Measurements from ENCODE around the gene FBXW5. TPM values are rescaled to one million over a fixed set of nuclear protein-coding genes. Genes with fewer than 3 reads are reported as not detected.

The FBXW5 gene
- total RNA-seq, 1 experiment from 2014 or later, result 70.5 TPM

DNA sequence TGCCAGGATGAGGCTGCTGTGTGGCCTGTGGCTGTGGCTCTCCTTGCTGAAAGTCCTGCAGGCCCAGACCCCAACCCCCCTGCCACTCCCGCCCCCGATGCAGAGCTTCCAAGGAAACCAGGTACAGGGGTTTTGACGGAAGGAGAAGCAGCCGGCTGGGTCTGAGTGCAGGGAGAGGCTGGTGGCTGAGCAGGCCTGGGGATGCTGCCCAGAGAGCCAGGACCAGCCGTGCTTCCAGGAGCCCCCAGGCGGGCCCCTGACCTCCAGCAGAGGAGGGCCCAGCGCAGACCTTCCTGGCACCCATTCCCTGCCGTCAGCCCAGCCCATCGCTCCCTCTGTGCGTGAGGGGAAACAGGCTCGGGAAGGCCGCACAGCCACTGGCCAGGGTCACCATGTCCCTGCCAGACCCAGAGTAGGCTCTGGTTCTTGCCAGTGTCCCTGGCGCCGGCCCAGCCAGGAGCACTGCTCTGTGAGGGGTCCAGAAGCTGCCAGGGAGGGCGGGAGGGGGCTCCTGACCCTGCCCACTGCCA, 7.8 kb upstream of the FBXW5 start:
- no peak for ATAC-seq
- no peaks in the 10 kb centered on the region for H3K36me3 Mint-ChIP-seq
- TF ChIP-seq ZNF317 (CRISPR knock-in tag; IDR thresholded peaks at IDR 0.05; ENCODE audit: borderline replicate concordance, low read depth) (no peak), FOXP1 (CRISPR knock-in tag; IDR thresholded peaks at IDR 0.05; ENCODE audit: borderline replicate concordance) (no peak), GTF2I (CRISPR knock-in tag; conservative IDR thresholded peaks at IDR 0.05) (no peak), FOXK1 (CRISPR knock-in tag; IDR thresholded peaks at IDR 0.05) (no peak), SP1 (CRISPR knock-in tag; conservative IDR thresholded peaks at IDR 0.05) (no peak), CREB1 (CRISPR knock-in tag; IDR thresholded peaks at IDR 0.05) (no peak), NFYB (CRISPR knock-in tag; conservative IDR thresholded peaks at IDR 0.05; ENCODE audit: low read depth) (no peak), ZNF219 (CRISPR knock-in tag; IDR thresholded peaks at IDR 0.05; ENCODE audit: borderline replicate concordance) (no peak)
- TF ChIP-seq, protein P1, sequence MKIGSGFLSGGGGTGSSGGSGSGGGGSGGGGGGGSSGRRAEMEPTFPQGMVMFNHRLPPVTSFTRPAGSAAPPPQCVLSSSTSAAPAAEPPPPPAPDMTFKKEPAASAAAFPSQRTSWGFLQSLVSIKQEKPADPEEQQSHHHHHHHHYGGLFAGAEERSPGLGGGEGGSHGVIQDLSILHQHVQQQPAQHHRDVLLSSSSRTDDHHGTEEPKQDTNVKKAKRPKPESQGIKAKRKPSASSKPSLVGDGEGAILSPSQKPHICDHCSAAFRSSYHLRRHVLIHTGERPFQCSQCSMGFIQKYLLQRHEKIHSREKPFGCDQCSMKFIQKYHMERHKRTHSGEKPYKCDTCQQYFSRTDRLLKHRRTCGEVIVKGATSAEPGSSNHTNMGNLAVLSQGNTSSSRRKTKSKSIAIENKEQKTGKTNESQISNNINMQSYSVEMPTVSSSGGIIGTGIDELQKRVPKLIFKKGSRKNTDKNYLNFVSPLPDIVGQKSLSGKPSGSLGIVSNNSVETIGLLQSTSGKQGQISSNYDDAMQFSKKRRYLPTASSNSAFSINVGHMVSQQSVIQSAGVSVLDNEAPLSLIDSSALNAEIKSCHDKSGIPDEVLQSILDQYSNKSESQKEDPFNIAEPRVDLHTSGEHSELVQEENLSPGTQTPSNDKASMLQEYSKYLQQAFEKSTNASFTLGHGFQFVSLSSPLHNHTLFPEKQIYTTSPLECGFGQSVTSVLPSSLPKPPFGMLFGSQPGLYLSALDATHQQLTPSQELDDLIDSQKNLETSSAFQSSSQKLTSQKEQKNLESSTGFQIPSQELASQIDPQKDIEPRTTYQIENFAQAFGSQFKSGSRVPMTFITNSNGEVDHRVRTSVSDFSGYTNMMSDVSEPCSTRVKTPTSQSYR (CRISPR knock-in tag; IDR thresholded peaks at IDR 0.05), result no peak
- TF ChIP-seq, protein P2, sequence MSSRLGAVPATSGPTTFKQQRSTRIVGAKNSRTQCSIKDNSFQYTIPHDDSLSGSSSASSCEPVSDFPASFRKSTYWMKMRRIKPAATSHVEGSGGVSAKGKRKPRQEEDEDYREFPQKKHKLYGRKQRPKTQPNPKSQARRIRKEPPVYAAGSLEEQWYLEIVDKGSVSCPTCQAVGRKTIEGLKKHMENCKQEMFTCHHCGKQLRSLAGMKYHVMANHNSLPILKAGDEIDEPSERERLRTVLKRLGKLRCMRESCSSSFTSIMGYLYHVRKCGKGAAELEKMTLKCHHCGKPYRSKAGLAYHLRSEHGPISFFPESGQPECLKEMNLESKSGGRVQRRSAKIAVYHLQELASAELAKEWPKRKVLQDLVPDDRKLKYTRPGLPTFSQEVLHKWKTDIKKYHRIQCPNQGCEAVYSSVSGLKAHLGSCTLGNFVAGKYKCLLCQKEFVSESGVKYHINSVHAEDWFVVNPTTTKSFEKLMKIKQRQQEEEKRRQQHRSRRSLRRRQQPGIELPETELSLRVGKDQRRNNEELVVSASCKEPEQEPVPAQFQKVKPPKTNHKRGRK (CRISPR knock-in tag; IDR thresholded peaks at IDR 0.05; ENCODE audit: borderline replicate concordance), result no peak
- TF ChIP-seq, protein P3, sequence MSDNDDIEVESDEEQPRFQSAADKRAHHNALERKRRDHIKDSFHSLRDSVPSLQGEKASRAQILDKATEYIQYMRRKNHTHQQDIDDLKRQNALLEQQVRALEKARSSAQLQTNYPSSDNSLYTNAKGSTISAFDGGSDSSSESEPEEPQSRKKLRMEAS (CRISPR knock-in tag; IDR thresholded peaks at IDR 0.05), result no peak
- no peaks in the 10 kb centered on the region for H3K27me3 Mint-ChIP-seq (ENCODE audit: low read depth)
- no peak overlapping the region for H3K27ac Mint-ChIP-seq
- DNase-seq (ENCODE audit: low spot score), result no peak
- H3K4me3 Mint-ChIP-seq, result no peak overlapping the region
- peaks cover 9% of the 10 kb centered on the region for H3K9me3 Mint-ChIP-seq
- POLR2A ChIA-PET, result no interaction called here
- H3K4me1 Mint-ChIP-seq, result peaks cover 4% of the 10 kb centered on the region
- CTCF ChIA-PET, result interaction anchor here (0.5 to 1.7 kb wide), 6 partner anchors 22 to 132 kb away, joined by 3 to 8 read pairs (median 4); partner anchors contain the start of gene NPDC1

DNA sequence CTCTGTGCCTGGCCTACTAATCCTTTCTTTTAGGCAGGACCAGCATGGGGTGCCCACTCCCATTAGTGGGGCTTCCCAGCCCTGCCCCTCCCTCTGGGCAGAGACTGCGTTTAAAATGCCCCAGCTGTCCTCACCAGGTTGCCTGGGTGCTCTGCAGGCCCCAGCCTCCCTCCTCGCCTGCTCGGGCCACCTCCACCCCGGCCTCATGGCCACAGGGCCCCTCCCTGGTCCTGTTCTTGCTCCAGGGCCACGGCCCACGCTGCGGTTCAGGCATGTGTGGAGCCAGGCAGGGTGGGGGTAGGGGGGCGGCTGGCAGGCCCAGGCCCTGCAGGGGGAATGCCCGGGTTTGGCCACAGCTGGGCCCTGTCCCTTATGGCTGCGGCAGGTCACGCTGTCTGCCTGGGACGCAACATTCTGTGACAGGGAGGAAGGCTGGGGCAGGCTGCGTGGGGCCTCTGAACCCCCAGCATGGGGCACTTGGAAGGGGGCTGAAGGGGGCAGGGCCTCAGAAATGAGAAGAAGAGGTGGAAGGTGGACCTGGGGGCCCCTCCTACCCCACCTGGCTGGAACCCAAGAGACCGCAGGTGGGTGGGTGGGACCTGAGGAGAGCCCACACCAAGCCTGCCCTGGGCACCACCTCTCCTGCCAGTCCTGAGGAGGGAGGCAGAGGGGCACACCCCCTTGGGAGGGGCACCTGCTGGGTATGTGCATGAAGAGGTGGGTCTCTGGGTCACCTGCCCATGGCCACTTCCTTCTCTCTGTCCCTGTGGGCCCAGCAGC, 7.2 kb upstream of the FBXW5 start, which contains the start of gene LCN12:
Gene LCN12 (plus strand): TSS at position 733 of the 780 bp plus-strand sequence. CDS start 55 bp downstream, outside the sequence.
- TF ChIP-seq ESRRA (CRISPR knock-in tag; IDR thresholded peaks at IDR 0.05; ENCODE audit: borderline replicate concordance), result no peak
- TF ChIP-seq, protein P4, sequence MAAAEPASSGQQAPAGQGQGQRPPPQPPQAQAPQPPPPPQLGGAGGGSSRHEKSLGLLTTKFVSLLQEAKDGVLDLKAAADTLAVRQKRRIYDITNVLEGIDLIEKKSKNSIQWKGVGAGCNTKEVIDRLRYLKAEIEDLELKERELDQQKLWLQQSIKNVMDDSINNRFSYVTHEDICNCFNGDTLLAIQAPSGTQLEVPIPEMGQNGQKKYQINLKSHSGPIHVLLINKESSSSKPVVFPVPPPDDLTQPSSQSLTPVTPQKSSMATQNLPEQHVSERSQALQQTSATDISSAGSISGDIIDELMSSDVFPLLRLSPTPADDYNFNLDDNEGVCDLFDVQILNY (CRISPR knock-in tag; IDR thresholded peaks at IDR 0.05), result no peak
- TF ChIP-seq NR3C1 (CRISPR knock-in tag; conservative IDR thresholded peaks at IDR 0.05; ENCODE audit: low read depth), result no peak
- TF ChIP-seq HMGA2 (CRISPR knock-in tag; IDR thresholded peaks at IDR 0.05), result no peak
- no peak for TF ChIP-seq ATF1 (CRISPR knock-in tag; IDR thresholded peaks at IDR 0.05)
- TF ChIP-seq, protein P5, sequence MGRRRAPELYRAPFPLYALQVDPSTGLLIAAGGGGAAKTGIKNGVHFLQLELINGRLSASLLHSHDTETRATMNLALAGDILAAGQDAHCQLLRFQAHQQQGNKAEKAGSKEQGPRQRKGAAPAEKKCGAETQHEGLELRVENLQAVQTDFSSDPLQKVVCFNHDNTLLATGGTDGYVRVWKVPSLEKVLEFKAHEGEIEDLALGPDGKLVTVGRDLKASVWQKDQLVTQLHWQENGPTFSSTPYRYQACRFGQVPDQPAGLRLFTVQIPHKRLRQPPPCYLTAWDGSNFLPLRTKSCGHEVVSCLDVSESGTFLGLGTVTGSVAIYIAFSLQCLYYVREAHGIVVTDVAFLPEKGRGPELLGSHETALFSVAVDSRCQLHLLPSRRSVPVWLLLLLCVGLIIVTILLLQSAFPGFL (CRISPR knock-in tag; IDR thresholded peaks at IDR 0.05; ENCODE audit: borderline replicate concordance), result no peak
- TF ChIP-seq, protein P6, sequence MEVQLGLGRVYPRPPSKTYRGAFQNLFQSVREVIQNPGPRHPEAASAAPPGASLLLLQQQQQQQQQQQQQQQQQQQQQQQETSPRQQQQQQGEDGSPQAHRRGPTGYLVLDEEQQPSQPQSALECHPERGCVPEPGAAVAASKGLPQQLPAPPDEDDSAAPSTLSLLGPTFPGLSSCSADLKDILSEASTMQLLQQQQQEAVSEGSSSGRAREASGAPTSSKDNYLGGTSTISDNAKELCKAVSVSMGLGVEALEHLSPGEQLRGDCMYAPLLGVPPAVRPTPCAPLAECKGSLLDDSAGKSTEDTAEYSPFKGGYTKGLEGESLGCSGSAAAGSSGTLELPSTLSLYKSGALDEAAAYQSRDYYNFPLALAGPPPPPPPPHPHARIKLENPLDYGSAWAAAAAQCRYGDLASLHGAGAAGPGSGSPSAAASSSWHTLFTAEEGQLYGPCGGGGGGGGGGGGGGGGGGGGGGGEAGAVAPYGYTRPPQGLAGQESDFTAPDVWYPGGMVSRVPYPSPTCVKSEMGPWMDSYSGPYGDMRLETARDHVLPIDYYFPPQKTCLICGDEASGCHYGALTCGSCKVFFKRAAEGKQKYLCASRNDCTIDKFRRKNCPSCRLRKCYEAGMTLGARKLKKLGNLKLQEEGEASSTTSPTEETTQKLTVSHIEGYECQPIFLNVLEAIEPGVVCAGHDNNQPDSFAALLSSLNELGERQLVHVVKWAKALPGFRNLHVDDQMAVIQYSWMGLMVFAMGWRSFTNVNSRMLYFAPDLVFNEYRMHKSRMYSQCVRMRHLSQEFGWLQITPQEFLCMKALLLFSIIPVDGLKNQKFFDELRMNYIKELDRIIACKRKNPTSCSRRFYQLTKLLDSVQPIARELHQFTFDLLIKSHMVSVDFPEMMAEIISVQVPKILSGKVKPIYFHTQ (CRISPR knock-in tag; IDR thresholded peaks at IDR 0.05), result no peak
- H3K4me3 Mint-ChIP-seq, result no peak within 1 kb of the TSS
- peaks cover 7% of the 10 kb centered on the region for H3K4me1 Mint-ChIP-seq
- no peak within 1 kb of the TSS for H3K27ac Mint-ChIP-seq
- CTCF ChIA-PET, result interaction anchor here (1.5 to 8.7 kb wide), 4 partner anchors 77 to 98 kb away, joined by 5 to 151 read pairs (median 11); partner anchors contain the start of gene NPDC1
- POLR2A ChIA-PET, result no interaction called here
- peaks cover 7% of the 10 kb centered on the region for H3K9me3 Mint-ChIP-seq
- no peak for ATAC-seq
- no peaks in the 10 kb centered on the region for H3K36me3 Mint-ChIP-seq
- no peak for DNase-seq (ENCODE audit: low spot score)
- H3K27me3 Mint-ChIP-seq (ENCODE audit: low read depth), result no peaks in the 10 kb centered on the region

Data from WTC11 (cell line).